Osteocyte (in vitro differentiated cells): ENCODE data around the gene ACSL4. TPM values are rescaled to one million over a fixed set of nuclear protein-coding genes. Genes with fewer than 3 reads are reported as not detected.

ENCODE experiments used
- DNase-seq: peaks from one replicate; pipeline ENCODE4 v3.0.0; 2021; ENCODE audit warnings: mixed read lengths; ENCODE audit not compliant: unreplicated experiment; ENCODE audit errors: extremely low spot score
- H3K27ac Mint-ChIP-seq: one replicate; pipeline ENCODE4 v1.8.0; 2021; ENCODE audit warnings: mild to moderate bottlenecking, mixed read lengths; ENCODE audit not compliant: unreplicated experiment
- H3K27me3 Mint-ChIP-seq: one replicate; pipeline ENCODE4 v1.8.0; 2021; ENCODE audit warnings: mixed read lengths; ENCODE audit not compliant: unreplicated experiment
- H3K36me3 Mint-ChIP-seq: one replicate; pipeline ENCODE4 v1.8.0; 2021; ENCODE audit warnings: mixed read lengths; ENCODE audit not compliant: unreplicated experiment
- H3K4me1 Mint-ChIP-seq: one replicate; pipeline ENCODE4 v1.8.0; 2021; ENCODE audit warnings: mixed read lengths; ENCODE audit not compliant: unreplicated experiment
- H3K4me3 Mint-ChIP-seq: one replicate; pipeline ENCODE4 v1.8.0; 2021; ENCODE audit warnings: mild to moderate bottlenecking, moderate library complexity, mixed read lengths; ENCODE audit not compliant: unreplicated experiment
- H3K9me3 Mint-ChIP-seq: one replicate; pipeline ENCODE4 v1.8.0; 2021; ENCODE audit warnings: mixed read lengths; ENCODE audit not compliant: unreplicated experiment
- CTCF ChIP-seq: fragments of 200-600 bp; sonication (generic); IDR thresholded peaks from 2 replicates; pipeline ENCODE4 v1.5.0; 2021; ENCODE audit warnings: antibody characterized with exemption, mild to moderate bottlenecking, moderate library complexity
- total RNA-seq: library from RNA; stranded (reverse); gene quantifications from 2 replicates; pipeline ENCODE4 v1.2.1, GENCODE V29; 2021

ACSL4 gene
- total RNA-seq, 1 donor from 2014 or later: 62.1 TPM

GRCh38 chrX:109774706-109775105 is 41.6 kb upstream of the ACSL4 start:
- no peak for DNase-seq
- TF ChIP-seq CTCF: no peak
- Mint-ChIP-seq H3K27ac (no peak overlapping the region), H3K9me3 (peaks cover 8% of the 10 kb centered on the region), H3K36me3 (no peaks in the 10 kb centered on the region), H3K4me3 (no peak overlapping the region), H3K27me3 (no peaks in the 10 kb centered on the region), H3K4me1 (peaks cover 19% of the 10 kb centered on the region)

GRCh38 chrX:109774136-109774535 is 41.1 kb upstream of the ACSL4 start:
- no peak for TF ChIP-seq CTCF
- H3K27me3 Mint-ChIP-seq: no peaks in the 10 kb centered on the region
- DNase-seq: no peak
- peaks cover 19% of the 10 kb centered on the region for H3K4me1 Mint-ChIP-seq
- H3K27ac Mint-ChIP-seq: no peak overlapping the region
- no peak overlapping the region for H3K4me3 Mint-ChIP-seq
- peaks cover 10% of the 10 kb centered on the region for H3K9me3 Mint-ChIP-seq
- no peaks in the 10 kb centered on the region for H3K36me3 Mint-ChIP-seq

- Mint-ChIP-seq H3K4me3 (no peak overlapping the region), H3K27ac (no peak overlapping the region), H3K27me3 (no peaks in the 10 kb centered on the region), H3K4me1 (peaks cover 19% of the 10 kb centered on the region), H3K36me3 (no peaks in the 10 kb centered on the region), H3K9me3 (peaks cover 10% of the 10 kb centered on the region)
- TF ChIP-seq CTCF: no peak
- no peak for DNase-seq
Observed at GRCh38 chrX:109773374-109773773, 40.3 kb upstream of the ACSL4 start.

GRCh38 chrX:109770780-109771179 is 37.7 kb upstream of the ACSL4 start:
- peaks cover 14% of the 10 kb centered on the region for H3K9me3 Mint-ChIP-seq
- TF ChIP-seq CTCF: no peak

GRCh38 chrX:109760922-109761250 is 27.8 kb upstream of the ACSL4 start:
- H3K9me3 Mint-ChIP-seq: peaks cover 19% of the 10 kb centered on the region
- H3K27me3 Mint-ChIP-seq: peaks cover 12% of the 10 kb centered on the region
- peaks cover 11% of the 10 kb centered on the region for H3K4me1 Mint-ChIP-seq
- no peak overlapping the region for H3K27ac Mint-ChIP-seq
- peaks cover 3% of the 10 kb centered on the region for H3K36me3 Mint-ChIP-seq
- no peak for DNase-seq
- no peak overlapping the region for H3K4me3 Mint-ChIP-seq
- no peak for TF ChIP-seq CTCF

More at GRCh38 chrX:109770780-109771179, 37.7 kb upstream of the ACSL4 start:
- H3K27ac Mint-ChIP-seq: no peak overlapping the region
- DNase-seq: no peak
- H3K4me3 Mint-ChIP-seq: no peak overlapping the region
- H3K36me3 Mint-ChIP-seq: no peaks in the 10 kb centered on the region
- H3K27me3 Mint-ChIP-seq: peaks cover 15% of the 10 kb centered on the region
- peaks cover 19% of the 10 kb centered on the region for H3K4me1 Mint-ChIP-seq
